Coronary artery (tissue), 2 donors: ENCODE data around the gene ZSWIM1.
"Not testable (repeated sequence)": the region's sequence is repeated elsewhere in the genome, so short reads cannot be mapped to it uniquely, and the experiment has no call there.

Source experiments
- DNase-seq: peaks from one replicate; pipeline ENCODE4 v3.0.0-alpha.2; 2017; ENCODE audit warnings: low spot score
- H3K27ac ChIP-seq, 2 donors: fragments of 200-600 bp; sonication (generic); one replicate each; pipeline ENCODE4 v1.5.1; 2016 to 2019
- H3K4me3 ChIP-seq: fragments of 200-600 bp; sonication (generic); 2 replicates; pipeline ENCODE4 v1.5.1; 2016; ENCODE audit warnings: mild to moderate bottlenecking, moderate library complexity
- CTCF ChIP-seq: fragments of 200-600 bp; sonication (generic); IDR thresholded peaks from one replicate; pipeline ENCODE4 v1.5.1; 2019; ENCODE audit warnings: antibody characterized with exemption

Gene ZSWIM1

DNA sequence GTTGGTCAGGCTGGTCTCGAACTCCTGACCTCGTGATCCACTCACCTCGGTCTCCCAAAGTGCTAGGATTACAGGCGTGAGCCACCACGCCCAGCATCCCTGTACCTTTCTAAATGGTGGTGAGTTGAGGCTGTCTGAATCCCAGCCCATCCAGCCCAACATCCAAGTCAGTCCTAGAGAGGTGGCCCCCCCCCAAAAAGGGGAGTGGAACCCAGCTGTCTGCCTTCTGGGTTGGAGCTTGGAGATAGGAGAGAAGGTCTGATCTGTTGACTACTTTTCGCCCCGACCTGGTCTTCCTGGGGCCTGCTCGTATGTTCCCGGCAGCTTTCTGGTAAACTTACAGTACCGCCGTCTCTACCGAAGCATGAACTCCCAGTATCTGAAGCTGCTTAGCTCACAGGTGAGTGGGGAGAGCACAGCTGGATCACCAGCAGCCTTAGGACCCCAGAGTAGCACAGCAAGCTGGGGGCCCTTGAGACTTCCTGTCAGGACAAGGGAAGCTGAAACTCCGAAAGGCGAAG, 15.7 kb downstream of the ZSWIM1 start:
- H3K4me3 ChIP-seq, result no peak overlapping the region
- DNase-seq, result no peak
- no peak for TF ChIP-seq CTCF

GRCh38 chr20:45897289-45897688, 16.3 kb downstream of the ZSWIM1 start:
- no peak overlapping the region for H3K4me3 ChIP-seq
- DNase-seq, result no peak
- H3K27ac ChIP-seq, result no peak overlapping the region
- no peak for TF ChIP-seq CTCF

More for the DNA sequence above, 15.7 kb downstream of the ZSWIM1 start:
- H3K27ac ChIP-seq, result no peak overlapping the region

DNA sequence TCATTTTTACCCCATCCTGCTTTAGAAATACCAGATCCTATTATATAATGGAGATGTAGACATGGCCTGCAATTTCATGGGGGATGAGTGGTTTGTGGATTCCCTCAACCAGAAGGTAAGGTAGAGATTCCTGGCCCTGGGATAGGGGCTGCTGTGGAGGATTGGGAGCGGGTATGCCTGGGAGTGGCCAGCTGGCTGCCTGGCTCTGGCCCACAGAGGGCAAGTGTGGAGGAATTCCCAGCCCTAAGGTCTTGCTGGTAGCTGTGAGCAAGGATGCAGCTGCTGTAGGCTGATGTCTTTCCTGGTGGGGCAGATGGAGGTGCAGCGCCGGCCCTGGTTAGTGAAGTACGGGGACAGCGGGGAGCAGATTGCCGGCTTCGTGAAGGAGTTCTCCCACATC, 16.7 kb downstream of the ZSWIM1 start:
- TF ChIP-seq CTCF, result no peak
- Histone ChIP-seq H3K27ac (no peak overlapping the region), H3K4me3 (no peak overlapping the region)
- DNase-seq, result no peak

DNA sequence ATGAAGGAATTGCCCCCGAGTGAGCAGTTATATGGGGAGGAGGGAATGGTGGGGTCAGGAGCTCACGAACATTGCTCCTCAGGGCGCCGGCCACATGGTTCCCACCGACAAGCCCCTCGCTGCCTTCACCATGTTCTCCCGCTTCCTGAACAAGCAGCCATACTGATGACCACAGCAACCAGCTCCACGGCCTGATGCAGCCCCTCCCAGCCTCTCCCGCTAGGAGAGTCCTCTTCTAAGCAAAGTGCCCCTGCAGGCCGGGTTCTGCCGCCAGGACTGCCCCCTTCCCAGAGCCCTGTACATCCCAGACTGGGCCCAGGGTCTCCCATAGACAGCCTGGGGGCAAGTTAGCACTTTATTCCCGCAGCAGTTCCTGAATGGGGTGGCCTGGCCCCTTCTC, 17.3 kb downstream of the ZSWIM1 start:
- no peak for DNase-seq
- TF ChIP-seq CTCF, result no peak
- H3K27ac ChIP-seq, result no peak overlapping the region
- H3K4me3 ChIP-seq, result no peak overlapping the region

GRCh38 chr20:45899046-45899835, 18.2 kb downstream of the ZSWIM1 start:
- Histone ChIP-seq H3K27ac (no peak overlapping the region), H3K4me3 (no peak overlapping the region)
- no peak for DNase-seq
- no peak for TF ChIP-seq CTCF

- DNase-seq, result not testable (repeated sequence)
Measured at GRCh38 chr20:45901332-45901731, 20.3 kb downstream of the ZSWIM1 start.

GRCh38 chr20:45902199-45902701, 21.2 kb downstream of the ZSWIM1 start:
- no peak for DNase-seq
- TF ChIP-seq CTCF, result no peak
- H3K4me3 ChIP-seq, result no peak overlapping the region
- no peak overlapping the region for H3K27ac ChIP-seq

More at GRCh38 chr20:45901332-45901731, 20.3 kb downstream of the ZSWIM1 start:
- H3K27ac ChIP-seq, H3K4me3 ChIP-seq: not testable (repeated sequence)
